Measurements from ENCODE around the gene RBL2. TPM values are rescaled to one million over a fixed set of nuclear protein-coding genes. Genes with fewer than 3 reads are reported as not detected.
A peak's percentile ranks its signal among the peaks of the same experiment; 100 is the strongest.

Gene RBL2
- total and polyA plus RNA-seq, 2 of the 13 experiments (the other 11 are each of a cell fraction or from before 2014, with no cell fraction given) = 41.2 to 60.9 TPM

GRCh38 chr16:53435066-53435688 is 906 bp downstream of the RBL2 start (continued):
- no peak; the same call in 1 of the 2 replicates for TF ChIP-seq IRX3 (CRISPR knock-in tag; IDR thresholded peaks at IDR 0.05; ENCODE audit: borderline replicate concordance, low read depth)
- TF ChIP-seq ZBTB2 (CRISPR knock-in tag; IDR thresholded peaks at IDR 0.05; ENCODE audit: low read depth) = no peak
- TF ChIP-seq MLLT10 (CRISPR knock-in tag; IDR thresholded peaks at IDR 0.05) = no peak
- no peak for TF ChIP-seq ZNF710 (CRISPR knock-in tag; IDR thresholded peaks at IDR 0.05; ENCODE audit: borderline replicate concordance)
- TF ChIP-seq ZBTB25 (CRISPR knock-in tag; IDR thresholded peaks at IDR 0.05) = no peak
- no peak for TF ChIP-seq ZNF605 (CRISPR knock-in tag; IDR thresholded peaks at IDR 0.05)
- TF ChIP-seq SATB2 (CRISPR knock-in tag; IDR thresholded peaks at IDR 0.05) = no peak
- no peak for TF ChIP-seq ZFP36 (IDR thresholded peaks at IDR 0.05; ENCODE audit: borderline replicate concordance, low read depth, low read length, partially characterized antibody)
- peak; percentile 73 for TF ChIP-seq FOXK2 (IDR thresholded peaks at IDR 0.05)
- TF ChIP-seq ZSCAN31 (CRISPR knock-in tag; IDR thresholded peaks at IDR 0.05; ENCODE audit: low read depth) = no peak
- peak; percentile 27; the same call in 1 of the 2 replicates for TF ChIP-seq MAFG (CRISPR knock-in tag; IDR thresholded peaks at IDR 0.05)
- TF ChIP-seq ZNF30 (CRISPR knock-in tag; IDR thresholded peaks at IDR 0.05) = no peak
- TF ChIP-seq MXD3 (CRISPR knock-in tag; IDR thresholded peaks at IDR 0.05) = no peak
- TF ChIP-seq POLR2A (IDR thresholded peaks at IDR 0.05; ENCODE audit: insufficient read depth in 1 of 2, low read depth in 2 of 2, low read length in 2 of 2) = peak; percentile 79
- TF ChIP-seq TOE1 (CRISPR knock-in tag; IDR thresholded peaks at IDR 0.05) = no peak
- 0 out of 2 replicates have a peak, but pooled peaks have one; percentile 43 for TF ChIP-seq U2AF2 (IDR thresholded peaks at IDR 0.05; ENCODE audit: low read depth, low read length)
- no peak for TF ChIP-seq ZBTB42 (CRISPR knock-in tag; IDR thresholded peaks at IDR 0.05)
- no peak for TF ChIP-seq ZXDC (CRISPR knock-in tag; IDR thresholded peaks at IDR 0.05)
- TF ChIP-seq EED (CRISPR knock-in tag; IDR thresholded peaks at IDR 0.05) = peak; percentile 7; the same call in 1 of the 2 replicates
- no peak for TF ChIP-seq ZNF773 (CRISPR knock-in tag; IDR thresholded peaks at IDR 0.05; ENCODE audit: borderline replicate concordance)
- TF ChIP-seq SOX5 (CRISPR knock-in tag; IDR thresholded peaks at IDR 0.05; ENCODE audit: borderline replicate concordance) = no peak
- TF ChIP-seq NFRKB (IDR thresholded peaks at IDR 0.05) = 0 out of 2 replicates have a peak, but pooled peaks have one; percentile 27

Data from HepG2 (cell line).